H9 (cell line): ENCODE results near the gene VAV2. TPM values are rescaled to one million over a fixed set of nuclear protein-coding genes. Genes with fewer than 3 reads are reported as not detected.
A peak's percentile ranks its signal among the peaks of the same experiment; 100 is the strongest.

Source experiments
- DNase-seq: peaks from one replicate; pipeline ENCODE4 v3.0.0-alpha.2; 2017
- H2AFZ ChIP-seq: one replicate; pipeline ENCODE4 v1.6.1; 2013; ENCODE audit warnings: mild to moderate bottlenecking, low read length, control low read depth, moderate library complexity
- H2AK5ac ChIP-seq: 2 replicates; pipeline ENCODE4 v1.6.1; 2013; ENCODE audit warnings: low read length, control low read depth, mixed read lengths; ENCODE audit not compliant: insufficient read length
- H2BK120ac ChIP-seq: one replicate; pipeline ENCODE4 v1.6.1; 2013; ENCODE audit warnings: low read depth, mild to moderate bottlenecking, low read length, control low read depth, inconsistent platforms; ENCODE audit not compliant: poor library complexity, severe bottlenecking
- H2BK12ac ChIP-seq: 2 replicates; pipeline ENCODE4 v1.6.1; 2013; ENCODE audit warnings: low read length, control low read depth, mixed read lengths, low read depth; ENCODE audit not compliant: insufficient read length
- H2BK15ac ChIP-seq: 2 replicates; pipeline ENCODE4 v1.6.1; 2013; ENCODE audit warnings: low read depth, low read length, control low read depth
- H2BK20ac ChIP-seq: one replicate; pipeline ENCODE4 v1.6.1; 2013; ENCODE audit warnings: low read depth, mild to moderate bottlenecking, low read length, control low read depth, inconsistent platforms; ENCODE audit not compliant: poor library complexity, severe bottlenecking
- H2BK5ac ChIP-seq: 2 replicates; pipeline ENCODE4 v1.6.1; 2013; ENCODE audit warnings: low read length, control low read depth, mixed read lengths; ENCODE audit not compliant: insufficient read length
- H3K14ac ChIP-seq: 2 replicates; pipeline ENCODE4 v1.6.1; 2013; ENCODE audit warnings: low read length, control low read depth; ENCODE audit not compliant: insufficient read depth
- H3K18ac ChIP-seq: 2 replicates; pipeline ENCODE4 v1.6.1; 2013; ENCODE audit warnings: low read depth, mild to moderate bottlenecking, mixed read lengths, low read length, control low read depth; ENCODE audit not compliant: insufficient read length
- H3K23ac ChIP-seq: 2 replicates; pipeline ENCODE4 v1.6.1; 2013; ENCODE audit warnings: low read length, control low read depth, mixed read lengths, low read depth; ENCODE audit not compliant: insufficient read length
- H3K23me2 ChIP-seq: 2 replicates; pipeline ENCODE4 v1.6.1; 2013; ENCODE audit warnings: low read depth, mild to moderate bottlenecking, mixed read lengths, low read length, control low read depth; ENCODE audit not compliant: insufficient read length, poor library complexity, severe bottlenecking
- H3K27ac ChIP-seq: 2 replicates; pipeline ENCODE4 v1.5.1; 2013; ENCODE audit warnings: low read length, control low read depth, mixed read lengths, low read depth; ENCODE audit not compliant: insufficient read length
- H3K27me3 ChIP-seq: 2 replicates; pipeline ENCODE4 v1.6.1; 2013; ENCODE audit warnings: low read length, control low read depth, inconsistent platforms; ENCODE audit not compliant: insufficient read depth
- H3K4ac ChIP-seq: 2 replicates; pipeline ENCODE4 v1.6.1; 2013; ENCODE audit warnings: low read depth, mild to moderate bottlenecking, control low read depth, inconsistent platforms, low read length, moderate library complexity
- H3K4me1 ChIP-seq: 2 replicates; pipeline ENCODE4 v1.6.1; 2013; ENCODE audit warnings: low read length, control low read depth, inconsistent platforms; ENCODE audit not compliant: insufficient read depth
- H3K4me2 ChIP-seq: 2 replicates; pipeline ENCODE4 v1.6.1; 2013; ENCODE audit warnings: low read length, control low read depth, mixed read lengths; ENCODE audit not compliant: insufficient read length, insufficient read depth
- H3K56ac ChIP-seq: 2 replicates; pipeline ENCODE4 v1.6.1; 2013; ENCODE audit warnings: low read depth, mild to moderate bottlenecking, mixed read lengths, low read length, control low read depth; ENCODE audit not compliant: insufficient read length
- H3K79me1 ChIP-seq: 2 replicates; pipeline ENCODE4 v1.6.1; 2013; ENCODE audit warnings: low read depth, mild to moderate bottlenecking, moderate library complexity, low read length, control low read depth, inconsistent platforms; ENCODE audit not compliant: insufficient read depth, poor library complexity, severe bottlenecking
- H3K79me2 ChIP-seq: 2 replicates; pipeline ENCODE4 v1.6.1; 2013; ENCODE audit warnings: low read length, control low read depth, inconsistent platforms; ENCODE audit not compliant: insufficient read depth
- H3K9ac ChIP-seq: 2 replicates; pipeline ENCODE4 v1.6.1; 2013; ENCODE audit warnings: low read length, control low read depth, mixed read lengths; ENCODE audit not compliant: insufficient read length; ENCODE audit errors: extremely low read depth
- H3K9me3 ChIP-seq: one replicate; pipeline ENCODE4 v1.6.1; 2013; ENCODE audit warnings: low read depth, low read length, inconsistent platforms; ENCODE audit not compliant: control insufficient read depth
- H3T11ph ChIP-seq: one replicate; pipeline ENCODE4 v1.6.1; 2013; ENCODE audit warnings: mild to moderate bottlenecking, low read length, control low read depth, inconsistent platforms
- H4K20me1 ChIP-seq: one replicate; pipeline ENCODE4 v1.6.1; 2013; ENCODE audit not compliant: control insufficient read depth, insufficient read length, insufficient read depth
- H4K5ac ChIP-seq: 2 replicates; pipeline ENCODE4 v1.6.1; 2013; ENCODE audit warnings: low read depth, mild to moderate bottlenecking, mixed read lengths, low read length, control low read depth; ENCODE audit not compliant: insufficient read length
- H4K8ac ChIP-seq: replicated peaks from 2 replicates; pipeline ENCODE4 v1.6.1; 2013; ENCODE audit warnings: low read length, control low read depth, mixed read lengths, low read depth; ENCODE audit not compliant: insufficient read length
- H4K91ac ChIP-seq: 2 replicates; pipeline ENCODE4 v1.6.1; 2013; ENCODE audit warnings: low read depth, mild to moderate bottlenecking, moderate library complexity, mixed read lengths, low read length, control low read depth; ENCODE audit not compliant: insufficient read length
- H3K27ac Mint-ChIP-seq, 3 experiments: 2 replicates in 2 of 3; 3 replicates in 1 of 3; pipeline ENCODE4 v1.8.0; 2020 to 2021; ENCODE audit warnings: mixed read lengths in 3 of 3, mild to moderate bottlenecking in 1 of 3, moderate library complexity in 1 of 3
- H3K27me3 Mint-ChIP-seq: 2 replicates; pipeline ENCODE4 v1.8.0; 2021; ENCODE audit warnings: low read depth, mild to moderate bottlenecking, moderate library complexity, mixed read lengths
- H3K36me3 Mint-ChIP-seq, 3 experiments: 2 replicates in 2 of 3; 3 replicates in 1 of 3; pipeline ENCODE4 v1.8.0; 2020 to 2021; ENCODE audit warnings: low read depth in 3 of 3, mixed read lengths in 3 of 3; ENCODE audit not compliant: insufficient read depth in 1 of 3
- H3K4me1 Mint-ChIP-seq, 2 experiments: 2 replicates each; pipeline ENCODE4 v1.8.0; 2020; ENCODE audit warnings: mixed read lengths in 2 of 2
- H3K4me3 Mint-ChIP-seq, 2 experiments: 2 replicates in 1 of 2; 3 replicates in 1 of 2; pipeline ENCODE4 v1.8.0; 2020 to 2021; ENCODE audit warnings: mild to moderate bottlenecking in 2 of 2, mixed read lengths in 2 of 2, moderate library complexity in 1 of 2
- H3K9me3 Mint-ChIP-seq, 2 experiments: 2 replicates in 1 of 2; 3 replicates in 1 of 2; pipeline ENCODE4 v1.8.0; 2020; ENCODE audit warnings: mild to moderate bottlenecking in 2 of 2, mixed read lengths in 2 of 2, moderate library complexity in 1 of 2
- WGBS: extraction: QIAGEN DNeasy Blood & Tissue Kit; methylation state at CpG from one replicate; pipeline ENCODE4 v1.1.7; 2013; ENCODE audit warnings: missing lambda C conversion rate, low lambda C conversion rate, mixed read lengths; ENCODE audit not compliant: insufficient read length; ENCODE audit errors: extremely low coverage; 5-methylcytosine and 5-hydroxymethylcytosine counted together
- total RNA-seq: library from RNA; stranded (reverse); gene quantifications from 2 replicates; pipeline ENCODE4 v1.2.1, GENCODE V29; 2021
- TF ChIP-seq, protein P1 (sequence below): fragments of 200-600 bp; sonication (generic); conservative IDR thresholded peaks from 3 replicates; pipeline ENCODE4 v1.8.0; 2021; ENCODE audit warnings: antibody characterized with exemption, mild to moderate bottlenecking

VAV2 gene
- total RNA-seq, 1 experiment from 2014 or later: 58.7 TPM

GRCh38 chr9:133882849-133883755 lies 109.0 kb downstream of the VAV2 start:
- Mint-ChIP-seq H3K36me3 (peaks cover 0 to 5% (median 2%) of the 10 kb centered on the region in 3 experiments; a peak in 2 of 7 replicates), H3K27me3 (no peaks in the 10 kb centered on the region; the same call in none of the 2 replicates), H3K27ac (peak overlapping the region; percentile 5 to 95 (median 68); a peak in 5 of 7 replicates), H3K4me1 (peaks cover 46% of the 10 kb centered on the region in 2 experiments), H3K9me3 (no peaks in the 10 kb centered on the region), H3K4me3 (no peak overlapping the region)
- no peak overlapping the region for H2BK120ac ChIP-seq
- no peaks in the 10 kb centered on the region for H3K27me3 ChIP-seq
- H3K79me2 ChIP-seq: no peaks in the 10 kb centered on the region; the same call in 1 of the 2 replicates
- H2AFZ ChIP-seq: no peak overlapping the region
- no peak for DNase-seq
- H3K4me1 ChIP-seq: no peaks in the 10 kb centered on the region; the same call in 1 of the 2 replicates
- no peak overlapping the region for H4K5ac ChIP-seq
- no peak overlapping the region for H3K4me2 ChIP-seq
- H2BK15ac ChIP-seq: no peak overlapping the region
- no peak overlapping the region for H3K4ac ChIP-seq
- no peak overlapping the region for H3K14ac ChIP-seq
- no peak overlapping the region for H2AK5ac ChIP-seq
- no peaks in the 10 kb centered on the region for H3K79me1 ChIP-seq
- H2BK20ac ChIP-seq: no peak overlapping the region
- no peak overlapping the region for H2BK5ac ChIP-seq
- H2BK12ac ChIP-seq: no peak overlapping the region
- H4K8ac ChIP-seq: no peak overlapping the region
- no peaks in the 10 kb centered on the region for H4K20me1 ChIP-seq
- H3K23ac ChIP-seq: no peak overlapping the region
- H3K23me2 ChIP-seq: no peaks in the 10 kb centered on the region
- no peak overlapping the region for H3K18ac ChIP-seq
- no peak overlapping the region for H3K9ac ChIP-seq
- H3K56ac ChIP-seq: no peak overlapping the region
- H4K91ac ChIP-seq: no peak overlapping the region
- H3K9me3 ChIP-seq: no peaks in the 10 kb centered on the region
- H3K27ac ChIP-seq: no peak overlapping the region
- no peak overlapping the region for H3T11ph ChIP-seq
- TF ChIP-seq, protein P1, sequence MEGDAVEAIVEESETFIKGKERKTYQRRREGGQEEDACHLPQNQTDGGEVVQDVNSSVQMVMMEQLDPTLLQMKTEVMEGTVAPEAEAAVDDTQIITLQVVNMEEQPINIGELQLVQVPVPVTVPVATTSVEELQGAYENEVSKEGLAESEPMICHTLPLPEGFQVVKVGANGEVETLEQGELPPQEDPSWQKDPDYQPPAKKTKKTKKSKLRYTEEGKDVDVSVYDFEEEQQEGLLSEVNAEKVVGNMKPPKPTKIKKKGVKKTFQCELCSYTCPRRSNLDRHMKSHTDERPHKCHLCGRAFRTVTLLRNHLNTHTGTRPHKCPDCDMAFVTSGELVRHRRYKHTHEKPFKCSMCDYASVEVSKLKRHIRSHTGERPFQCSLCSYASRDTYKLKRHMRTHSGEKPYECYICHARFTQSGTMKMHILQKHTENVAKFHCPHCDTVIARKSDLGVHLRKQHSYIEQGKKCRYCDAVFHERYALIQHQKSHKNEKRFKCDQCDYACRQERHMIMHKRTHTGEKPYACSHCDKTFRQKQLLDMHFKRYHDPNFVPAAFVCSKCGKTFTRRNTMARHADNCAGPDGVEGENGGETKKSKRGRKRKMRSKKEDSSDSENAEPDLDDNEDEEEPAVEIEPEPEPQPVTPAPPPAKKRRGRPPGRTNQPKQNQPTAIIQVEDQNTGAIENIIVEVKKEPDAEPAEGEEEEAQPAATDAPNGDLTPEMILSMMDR: no peak
- no CpG with 5 or more reads among the region's 24 CpGs for WGBS
